ENCODE results near the gene CARD14.
"Not testable (repeated sequence)": the region's sequence is repeated elsewhere in the genome, so short reads cannot be mapped to it uniquely, and the experiment has no call there.

The CARD14 gene

DNA sequence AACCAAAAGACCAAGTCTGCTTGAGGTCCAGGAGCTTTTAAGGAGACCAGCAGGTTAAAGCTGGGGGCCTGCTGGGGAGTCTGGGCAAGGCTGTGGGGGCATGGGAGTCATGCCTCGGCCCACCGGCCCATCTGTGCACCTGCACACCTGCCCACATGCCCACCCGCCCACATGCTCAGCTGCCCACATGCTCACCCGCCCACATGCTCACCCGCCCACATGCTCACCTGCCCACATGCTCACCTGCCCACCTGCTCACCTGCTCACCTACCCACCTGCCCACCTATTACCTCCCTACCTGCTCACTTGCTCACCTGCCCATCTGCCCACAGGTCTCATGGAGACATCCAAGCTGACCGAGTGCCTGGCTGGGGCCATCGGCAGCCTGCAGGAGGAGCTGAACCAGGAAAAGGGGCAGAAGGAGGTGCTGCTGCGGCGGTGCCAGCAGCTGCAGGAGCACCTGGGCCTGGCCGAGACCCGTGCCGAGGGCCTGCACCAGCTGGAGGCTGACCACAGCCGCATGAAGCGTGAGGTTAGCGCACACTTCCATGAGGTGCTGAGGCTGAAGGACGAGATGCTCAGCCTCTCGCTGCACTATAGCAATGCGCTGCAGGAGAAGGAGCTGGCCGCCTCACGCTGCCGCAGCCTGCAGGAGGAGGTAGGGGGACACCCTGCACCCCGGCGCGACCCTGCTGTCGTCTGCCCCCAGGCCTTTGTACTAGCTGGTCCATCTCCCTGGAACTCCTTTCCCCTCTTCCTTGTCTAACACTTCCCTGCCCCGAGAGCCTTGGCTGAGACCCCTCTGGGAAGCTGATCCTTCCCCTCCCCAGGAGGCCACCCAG is 14.0 kb downstream of the CARD14 start:
- DNase-seq (ENCODE audit: low read depth), result no peak

DNA sequence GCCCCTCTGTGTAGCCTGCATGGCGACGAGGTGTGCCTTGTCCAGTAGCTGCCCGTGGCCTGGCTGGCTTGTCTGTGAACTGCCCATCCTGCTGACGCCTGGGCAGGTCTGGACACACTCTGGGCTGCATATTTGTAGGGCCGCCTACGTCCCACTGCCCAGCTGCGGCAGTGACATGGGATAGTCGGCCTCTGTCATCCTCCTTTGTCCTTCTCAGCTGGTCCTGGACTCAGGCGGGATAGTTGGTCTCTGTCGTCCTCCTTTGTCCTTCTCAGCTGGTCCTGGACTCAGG is 14.5 kb downstream of the CARD14 start:
- DNase-seq (ENCODE audit: low read depth), result no peak

DNA sequence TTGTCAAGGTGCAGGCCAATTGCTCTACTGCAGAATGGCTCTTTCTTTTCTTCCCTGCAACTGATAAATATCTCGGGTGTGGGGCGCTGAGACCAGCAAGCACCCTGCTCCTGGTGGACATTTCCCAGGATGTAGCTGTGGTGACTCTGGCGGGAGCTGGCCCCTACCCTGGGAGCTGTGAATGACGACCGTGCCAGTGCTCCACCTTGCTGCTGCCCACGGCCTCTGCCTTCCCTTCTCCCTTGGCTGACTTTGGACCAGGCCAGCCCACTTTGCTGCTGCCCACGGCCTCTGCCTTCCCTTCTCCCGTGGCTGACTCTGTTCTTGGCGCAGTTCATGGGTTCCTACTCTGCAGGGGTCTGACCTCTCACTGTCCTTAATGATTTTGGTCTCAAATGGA is 16.1 kb downstream of the CARD14 start:
- no peak for DNase-seq (ENCODE audit: low read depth)

DNA sequence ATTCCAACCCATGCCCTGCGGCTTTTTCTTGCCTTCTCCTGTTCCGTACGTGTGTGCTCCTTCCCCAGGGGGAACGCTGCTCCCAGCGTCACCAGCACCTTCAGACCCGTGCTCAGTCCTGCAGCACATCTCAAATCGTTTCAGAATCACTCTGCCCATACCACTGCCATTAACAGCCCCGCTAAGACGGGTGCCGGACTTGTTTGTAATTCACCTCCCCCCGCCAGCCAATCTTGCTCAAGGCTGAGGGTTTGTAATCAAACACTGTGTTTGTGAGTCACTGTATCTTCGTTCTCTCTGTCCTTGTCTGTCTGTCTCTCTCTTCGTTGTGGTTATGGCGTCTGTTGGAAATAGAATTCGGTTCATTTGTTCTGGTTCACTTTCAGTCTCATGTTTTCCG is 17.3 kb downstream of the CARD14 start:
- no peak for DNase-seq (ENCODE audit: low read depth)

DNA sequence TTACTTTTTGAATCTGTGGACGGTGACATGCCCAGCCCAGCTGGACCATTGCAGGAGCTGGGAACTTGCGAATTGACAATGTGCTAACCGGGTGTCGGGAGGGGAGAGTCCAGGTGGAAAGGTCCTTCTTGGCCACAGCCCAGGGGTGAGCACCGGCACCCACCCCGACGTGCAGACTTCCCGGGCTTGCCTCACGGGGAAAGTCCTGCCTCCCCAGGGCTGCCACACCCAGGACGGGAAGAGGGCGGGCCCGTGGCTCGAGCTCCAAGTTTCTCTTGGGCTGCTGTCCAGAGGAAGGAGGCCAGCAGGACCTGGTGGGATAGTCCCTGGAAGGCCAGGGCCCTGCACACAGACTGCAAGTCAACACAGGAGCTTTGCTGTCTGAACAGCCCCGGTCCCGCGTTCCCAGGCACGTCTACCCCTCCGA is 17.7 kb downstream of the CARD14 start:
- no peak for DNase-seq (ENCODE audit: low read depth)

DNA sequence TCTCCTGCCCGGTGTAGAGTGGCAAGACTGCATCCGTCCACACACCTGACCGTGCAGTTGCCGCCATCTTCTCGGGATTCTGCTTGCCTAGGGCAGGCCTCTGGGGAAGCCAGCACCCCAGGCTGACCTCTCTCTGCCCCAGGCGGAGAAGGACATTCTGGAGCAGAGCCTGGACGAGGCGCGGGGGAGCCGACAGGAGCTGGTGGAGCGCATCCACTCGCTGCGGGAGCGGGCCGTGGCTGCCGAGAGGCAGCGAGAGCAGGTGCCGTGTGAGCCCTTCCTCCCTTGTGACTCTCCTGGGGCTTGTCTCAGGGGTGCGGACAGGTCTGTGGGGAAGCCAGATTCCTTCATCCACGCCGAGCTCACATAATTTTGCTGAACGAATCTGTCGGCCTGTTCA is 19.8 kb downstream of the CARD14 start:
- no peak for DNase-seq (ENCODE audit: low read depth)

DNA sequence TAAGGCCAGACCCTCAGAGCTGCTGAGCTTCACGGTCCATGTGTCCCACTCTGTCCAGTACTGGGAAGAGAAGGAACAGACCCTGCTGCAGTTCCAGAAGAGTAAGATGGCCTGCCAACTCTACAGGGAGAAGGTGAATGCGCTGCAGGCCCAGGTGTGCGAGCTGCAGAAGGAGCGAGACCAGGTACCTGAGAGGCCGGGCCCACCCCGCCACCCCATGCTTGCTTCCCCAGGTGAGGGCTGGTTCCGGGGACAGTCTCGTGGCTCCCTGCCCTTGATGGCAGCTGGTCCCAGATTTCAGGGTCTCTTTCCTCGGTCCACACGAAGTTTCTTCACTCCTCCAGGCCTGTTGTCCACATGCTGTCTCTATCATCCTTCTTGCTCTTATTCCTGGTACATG is 20.9 kb downstream of the CARD14 start:
- DNase-seq (ENCODE audit: low read depth), result no peak

DNA sequence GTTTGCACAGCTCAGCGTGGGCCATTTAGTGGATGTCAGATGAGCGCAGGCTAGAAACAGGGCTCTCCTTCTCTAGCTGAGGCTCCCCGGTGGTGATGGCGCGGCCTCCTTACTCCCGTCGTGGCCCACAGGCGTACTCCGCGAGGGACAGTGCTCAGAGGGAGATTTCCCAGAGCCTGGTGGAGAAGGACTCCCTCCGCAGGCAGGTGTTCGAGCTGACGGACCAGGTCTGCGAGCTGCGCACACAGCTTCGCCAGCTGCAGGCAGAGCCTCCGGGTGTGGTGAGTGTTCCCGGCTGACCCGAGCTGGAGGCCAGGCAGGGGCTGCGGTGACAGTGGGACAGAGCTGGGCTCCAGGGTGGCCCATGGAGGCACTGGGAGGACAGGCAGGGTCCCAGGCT is 21.4 kb downstream of the CARD14 start:
- DNase-seq (ENCODE audit: low read depth), result no peak

DNA sequence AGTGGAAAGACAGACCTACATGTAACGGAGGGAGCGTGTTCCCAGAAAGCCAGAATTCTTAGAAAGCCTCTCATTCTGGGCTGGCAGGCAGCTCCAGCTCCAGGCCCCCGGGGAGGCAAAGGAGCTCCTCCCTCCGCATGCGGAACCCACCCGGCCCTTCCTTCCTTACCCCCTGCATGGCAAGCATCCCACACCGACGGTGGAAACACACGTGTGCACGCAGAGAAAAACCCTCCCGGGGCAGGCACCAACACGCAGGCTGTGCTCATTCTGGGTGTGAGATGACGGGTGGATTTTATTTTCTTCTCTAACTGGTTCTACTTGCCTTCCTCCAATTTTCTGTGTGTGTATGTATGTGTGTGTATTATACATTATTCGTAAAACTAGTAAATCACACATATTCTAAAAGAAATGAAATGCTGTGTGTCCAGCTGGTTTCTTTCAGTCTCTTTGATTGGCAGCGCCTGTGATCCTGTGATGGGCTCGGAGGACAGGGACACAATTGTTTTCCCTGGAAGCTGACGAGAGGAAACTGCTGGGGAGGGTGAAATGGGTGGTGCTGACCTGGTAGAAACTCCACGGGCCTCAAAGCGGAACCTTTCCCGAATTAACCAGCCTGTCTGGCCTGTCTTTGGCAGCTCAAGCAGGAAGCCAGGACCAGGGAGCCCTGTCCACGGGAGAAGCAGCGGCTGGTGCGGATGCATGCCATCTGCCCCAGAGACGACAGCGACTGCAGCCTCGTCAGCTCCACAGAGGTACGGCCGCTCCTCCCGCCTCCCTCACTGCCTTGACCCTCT is 22.2 kb downstream of the CARD14 start:
- DNase-seq (ENCODE audit: low read depth), result no peak

DNA sequence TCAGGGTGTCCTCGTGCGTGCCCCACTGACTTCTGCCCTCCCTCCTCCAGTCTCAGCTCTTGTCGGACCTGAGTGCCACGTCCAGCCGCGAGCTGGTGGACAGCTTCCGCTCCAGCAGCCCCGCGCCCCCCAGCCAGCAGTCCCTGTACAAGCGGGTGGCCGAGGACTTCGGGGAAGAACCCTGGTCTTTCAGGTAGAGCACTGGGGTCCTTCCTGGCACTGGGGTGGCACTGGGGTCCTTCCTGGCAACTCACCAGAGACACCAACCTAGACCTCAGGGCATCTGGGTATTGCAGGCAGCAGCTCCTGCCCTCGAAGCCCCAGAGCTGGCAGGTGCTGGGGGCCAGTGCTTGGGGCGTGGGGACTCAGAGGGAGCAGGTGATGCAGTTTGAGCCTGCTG is 25.3 kb downstream of the CARD14 start:
- DNase-seq (ENCODE audit: low read depth), result no peak

DNA sequence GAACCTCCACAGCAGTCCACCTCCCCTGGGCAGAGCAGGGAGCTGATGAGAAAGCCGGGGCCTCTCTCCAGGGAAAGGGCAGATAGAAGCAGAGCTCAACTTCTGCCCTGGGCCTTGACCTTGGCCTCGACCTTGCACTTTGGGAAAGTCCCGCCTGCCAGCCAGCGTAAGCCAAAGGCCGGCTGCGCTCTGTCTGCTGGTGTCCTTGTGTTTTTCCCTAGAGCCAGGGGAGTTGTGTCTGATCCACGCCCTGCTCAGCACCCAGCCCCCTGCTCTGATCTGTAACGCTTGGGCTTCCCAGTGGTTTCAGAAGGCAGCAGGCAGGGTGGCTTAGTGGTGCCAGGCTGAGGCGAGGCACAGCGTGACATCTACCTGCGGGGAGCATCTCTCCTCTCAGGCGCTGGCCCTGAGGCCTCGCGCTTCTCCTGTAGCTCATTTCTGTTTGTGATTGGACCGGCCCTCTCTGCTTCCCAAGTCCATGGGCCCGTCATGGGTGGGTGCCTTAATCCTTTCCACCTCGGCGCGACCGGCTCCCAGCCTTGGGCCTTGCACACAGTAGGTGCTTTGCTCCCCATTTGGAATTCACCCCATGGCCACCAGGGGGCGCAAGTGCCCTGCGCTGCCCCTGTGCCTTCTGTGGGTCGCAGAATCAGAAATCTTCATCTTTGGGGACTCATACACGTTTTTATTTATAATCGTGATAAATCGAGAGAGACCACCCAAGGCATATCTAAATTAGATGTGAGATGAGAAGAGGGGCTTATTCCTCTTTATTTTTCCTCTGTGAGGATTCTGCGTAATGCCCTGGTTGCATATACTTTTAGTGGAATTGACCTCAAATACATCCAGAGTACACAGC is 26.1 kb downstream of the CARD14 start:
- DNase-seq (ENCODE audit: low read depth), result peak; percentile 27

DNA sequence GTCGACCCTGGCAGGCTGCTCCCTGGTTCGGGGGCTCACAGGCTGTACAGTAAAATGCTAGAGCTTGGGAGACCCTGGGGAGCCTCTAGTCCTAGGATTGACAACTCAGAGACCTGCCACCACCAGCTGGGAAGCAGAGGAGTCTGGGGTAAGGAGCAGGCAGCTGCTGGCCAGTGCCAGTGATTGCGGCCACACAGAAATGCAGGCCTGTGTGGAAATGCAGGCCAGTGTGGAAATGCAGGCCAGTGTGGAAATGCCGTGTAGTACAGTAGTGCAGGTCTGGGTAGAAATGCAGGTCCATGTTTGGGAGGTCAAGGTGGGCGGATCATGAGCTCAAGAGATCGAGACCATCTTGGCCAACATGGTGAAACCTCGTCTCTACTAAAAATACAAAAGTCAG is 26.8 kb downstream of the CARD14 start:
- DNase-seq (ENCODE audit: low read depth), result no peak

DNA sequence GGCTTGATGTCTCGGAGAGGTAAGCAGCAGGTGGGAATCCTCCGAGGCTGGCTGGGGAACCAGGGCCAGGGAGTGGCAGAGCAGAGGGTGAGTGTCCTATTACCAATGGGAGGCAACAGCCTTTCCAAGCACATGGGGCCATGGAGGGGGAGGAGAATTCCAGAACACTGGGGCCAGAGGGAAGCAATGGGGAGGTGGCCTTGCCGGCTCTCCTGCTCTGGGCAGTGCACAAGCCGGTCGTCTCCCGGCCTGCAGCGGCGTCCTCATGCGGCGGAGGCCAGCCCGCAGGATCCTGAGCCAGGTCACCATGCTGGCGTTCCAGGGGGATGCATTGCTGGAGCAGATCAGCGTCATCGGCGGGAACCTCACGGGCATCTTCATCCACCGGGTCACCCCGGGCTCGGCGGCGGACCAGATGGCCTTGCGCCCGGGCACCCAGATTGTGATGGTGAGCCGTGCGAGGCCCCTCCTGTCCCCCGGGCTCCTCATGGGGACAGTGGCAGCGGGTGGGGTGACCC is 28.4 kb downstream of the CARD14 start:
- no peak for DNase-seq (ENCODE audit: low read depth)

DNA sequence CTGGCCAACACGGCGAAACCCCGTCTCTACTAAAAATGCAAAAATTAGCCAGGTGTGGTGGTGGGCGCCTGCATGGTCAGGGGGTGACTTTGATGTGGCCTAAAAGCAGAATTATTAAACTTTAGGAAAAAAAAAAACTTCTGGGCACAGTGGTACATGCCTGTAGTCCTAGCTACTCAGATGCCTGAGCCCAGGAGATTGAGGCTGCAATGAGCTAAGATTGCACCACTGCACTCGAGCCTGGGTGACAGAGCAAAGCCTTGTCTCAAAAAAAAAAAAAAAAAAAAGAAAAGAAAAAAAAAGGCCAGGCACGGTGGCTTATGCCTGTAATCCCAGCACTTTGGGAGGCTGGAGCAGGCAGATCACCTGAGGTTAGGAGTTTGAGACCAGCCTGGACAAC is 29.5 kb downstream of the CARD14 start:
- not testable (repeated sequence) for DNase-seq (ENCODE audit: low read depth)

DNA sequence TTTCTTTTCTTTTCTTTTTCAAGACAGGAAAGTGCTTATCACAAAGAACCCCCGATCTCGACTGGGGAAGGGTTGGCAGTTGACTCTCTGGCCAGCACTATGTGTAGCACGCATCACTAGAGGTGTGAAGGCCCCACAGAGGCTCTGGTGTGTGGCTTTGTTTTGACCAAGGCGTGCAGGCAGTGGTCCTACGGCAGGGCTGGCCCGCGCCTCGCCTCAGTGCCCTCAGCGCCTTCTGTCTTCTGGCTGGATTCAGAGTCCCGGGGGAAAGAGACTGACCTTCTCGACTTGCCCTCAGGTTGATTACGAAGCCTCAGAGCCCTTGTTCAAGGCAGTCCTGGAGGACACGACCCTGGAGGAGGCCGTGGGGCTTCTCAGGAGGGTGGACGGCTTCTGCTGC is 31.6 kb downstream of the CARD14 start:
- DNase-seq (ENCODE audit: low read depth), result no peak

DNA sequence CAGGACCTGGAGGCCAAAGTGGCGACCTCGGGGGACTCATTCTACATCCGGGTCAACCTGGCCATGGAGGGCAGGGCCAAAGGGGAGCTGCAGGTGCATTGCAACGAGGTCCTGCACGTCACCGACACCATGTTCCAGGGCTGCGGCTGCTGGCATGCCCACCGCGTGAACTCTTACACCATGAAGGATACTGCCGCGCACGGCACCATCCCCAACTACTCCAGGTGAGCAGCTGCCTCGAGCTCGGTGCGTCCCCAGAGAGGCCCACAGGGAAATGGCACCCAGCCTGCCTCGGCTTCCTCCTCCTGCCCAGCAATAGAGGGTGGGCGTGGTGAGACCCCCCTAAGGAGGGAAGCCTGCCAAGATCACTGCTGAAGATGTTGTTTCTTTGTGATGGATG is 32.4 kb downstream of the CARD14 start:
- no peak for DNase-seq (ENCODE audit: low read depth)

DNA sequence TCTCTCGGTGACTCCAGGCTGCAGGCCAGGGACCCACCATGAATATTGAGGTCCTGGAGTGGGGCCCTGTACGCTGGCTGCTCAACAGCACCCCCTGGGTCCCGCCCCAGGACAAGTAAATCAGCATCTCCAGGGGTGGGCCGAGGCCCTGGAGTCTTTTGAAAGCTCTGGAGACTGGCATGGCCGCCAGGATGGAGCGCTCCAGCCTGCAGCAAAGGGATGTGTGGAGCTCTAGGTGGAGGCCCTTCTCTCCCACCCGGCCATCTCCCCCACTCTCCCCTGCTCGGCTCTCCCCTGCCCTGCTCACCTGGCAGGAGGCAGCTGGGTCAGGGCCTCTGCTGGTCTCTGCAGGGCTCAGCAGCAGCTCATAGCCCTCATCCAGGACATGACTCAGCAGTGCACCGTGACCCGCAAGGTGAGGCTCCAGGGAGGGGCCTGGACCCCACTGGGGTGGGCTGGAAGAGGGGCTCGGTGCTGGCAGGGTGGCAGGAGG is 33.7 kb downstream of the CARD14 start:
- DNase-seq (ENCODE audit: low read depth), result no peak

DNA sequence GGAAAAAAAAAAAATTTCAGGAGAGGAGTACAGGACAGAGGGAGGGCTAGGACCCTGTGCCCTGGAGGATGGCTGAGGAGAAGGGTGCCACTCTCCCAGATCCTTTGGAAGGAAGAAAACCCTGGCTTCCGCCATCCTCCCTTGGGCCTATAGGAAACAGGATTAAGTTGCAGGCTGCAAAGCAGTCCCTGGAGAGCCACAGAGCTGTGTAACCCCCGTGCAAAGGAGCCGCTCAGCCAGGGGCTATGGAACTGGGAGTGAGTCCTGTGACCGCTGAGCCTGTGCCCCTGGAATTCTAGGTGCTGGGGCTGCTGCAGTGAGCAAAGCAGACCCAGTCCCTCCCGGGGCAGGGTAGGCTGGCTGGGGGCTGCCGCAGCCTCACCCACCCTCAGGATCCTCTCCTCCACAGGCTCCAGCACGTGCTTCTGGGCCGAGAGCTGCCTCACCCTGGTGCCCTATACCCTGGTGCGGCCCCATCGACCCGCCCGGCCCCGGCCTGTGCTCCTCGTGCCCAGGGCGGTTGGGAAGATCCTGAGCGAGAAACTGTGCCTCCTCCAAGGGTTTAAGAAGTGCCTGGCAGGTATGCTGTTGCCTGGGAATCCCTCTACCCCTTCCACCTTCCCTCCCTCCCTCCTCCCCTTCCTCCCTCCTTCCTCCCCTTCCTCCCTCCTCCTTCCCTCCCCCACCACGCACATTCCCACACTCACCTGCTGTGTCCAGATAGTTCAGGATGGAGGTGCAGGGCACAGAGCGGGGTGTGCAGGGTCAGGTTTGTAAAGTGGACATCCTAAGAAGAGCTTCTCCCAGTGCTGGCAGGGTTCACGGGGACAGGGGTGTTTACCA is 35.0 kb downstream of the CARD14 start:
- no peak for DNase-seq (ENCODE audit: low read depth)

DNA sequence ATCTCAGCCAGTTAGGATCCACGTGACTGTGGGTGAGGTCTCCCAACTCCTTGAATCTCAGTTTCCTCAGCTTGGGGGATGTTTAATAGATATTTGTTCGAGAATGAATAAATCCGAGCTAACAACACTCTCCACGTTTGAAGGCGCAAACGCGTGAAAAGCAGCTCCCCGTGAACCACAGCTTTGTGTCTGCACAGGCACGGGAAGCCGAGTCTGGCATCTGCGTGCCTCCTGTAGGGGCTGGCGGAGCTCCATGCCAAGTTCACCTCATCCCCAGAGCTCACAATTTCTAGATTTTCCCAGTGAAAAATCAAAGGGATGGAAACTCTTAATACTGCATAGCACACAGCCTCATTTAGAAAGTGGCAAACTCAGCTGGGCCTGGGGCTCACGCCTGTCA is 36.0 kb downstream of the CARD14 start:
- DNase-seq (ENCODE audit: low read depth), result no peak

DNA sequence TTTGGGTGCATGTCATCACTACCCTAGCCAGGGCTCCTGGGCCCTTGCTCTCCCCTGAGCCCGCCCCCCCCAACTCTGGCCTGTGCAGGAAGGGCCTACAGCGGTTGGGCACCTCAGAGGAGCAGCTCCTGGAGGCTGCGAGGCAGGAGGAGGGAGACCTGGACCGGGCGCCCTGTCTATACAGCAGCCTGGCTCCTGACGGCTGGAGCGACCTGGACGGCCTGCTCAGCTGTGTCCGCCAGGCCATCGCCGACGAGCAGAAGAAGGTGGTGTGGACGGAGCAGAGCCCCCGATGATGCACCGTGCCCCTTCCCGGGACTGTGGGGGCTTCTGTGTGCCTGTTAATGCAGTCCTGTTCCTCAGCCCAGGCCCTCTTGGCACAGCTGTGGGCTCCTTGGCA is 38.2 kb downstream of the CARD14 start:
- DNase-seq (ENCODE audit: low read depth), result no peak

DNA sequence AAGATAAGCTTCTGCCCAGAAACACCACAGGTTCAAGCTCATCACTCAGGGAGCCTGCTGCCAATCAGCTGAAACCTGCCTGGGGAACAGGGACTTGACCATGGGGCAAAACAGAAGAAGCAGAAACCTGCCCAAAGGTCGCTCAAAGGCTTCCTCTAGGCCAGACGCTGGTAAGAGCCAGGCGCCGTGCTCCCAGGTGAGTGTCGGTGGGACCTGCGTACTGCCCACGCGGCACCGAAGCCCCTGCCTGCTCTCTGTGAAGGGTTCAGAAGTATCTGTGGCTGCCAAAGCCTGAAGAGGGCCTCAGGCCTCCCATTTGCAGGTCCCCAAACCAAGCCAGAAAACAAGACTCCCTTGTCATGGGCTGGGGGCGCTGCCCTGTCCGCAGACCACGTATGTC is 39.9 kb downstream of the CARD14 start:
- no peak for DNase-seq (ENCODE audit: low read depth)

Measured in activated T-cell treated with anti-CD3 and anti-CD28 coated beads for 48 hours (primary cell).